Mesendoderm (in vitro differentiated cells): Measurements from ENCODE around the gene CGNL1.

Experiments used
- DNase-seq: peaks from one replicate; pipeline ENCODE4 v3.0.0; 2013
- H2AK5ac ChIP-seq: 2 replicates; pipeline ENCODE4 v1.6.1; 2013; ENCODE audit warnings: low read length, inconsistent platforms
- H2BK120ac ChIP-seq: 2 replicates; pipeline ENCODE4 v1.6.1; 2013; ENCODE audit warnings: low read depth, mild to moderate bottlenecking, low read length, moderate library complexity, mixed read lengths
- H2BK15ac ChIP-seq: replicated peaks from 2 replicates; pipeline ENCODE4 v1.6.1; 2013; ENCODE audit warnings: low read depth, mild to moderate bottlenecking, moderate library complexity
- H2BK5ac ChIP-seq: 2 replicates; pipeline ENCODE4 v1.6.1; 2013; ENCODE audit warnings: low read length, inconsistent platforms
- H3K18ac ChIP-seq: 2 replicates; pipeline ENCODE4 v1.6.1; 2013; ENCODE audit warnings: mild to moderate bottlenecking, low read length, mixed read lengths
- H3K23ac ChIP-seq: one replicate; pipeline ENCODE4 v1.6.1; 2013; ENCODE audit warnings: low read length
- H3K27ac ChIP-seq: 2 replicates; pipeline ENCODE4 v1.5.1; 2013; ENCODE audit warnings: low read depth, mild to moderate bottlenecking, inconsistent platforms, low read length, moderate library complexity
- H3K27me3 ChIP-seq: 2 replicates; pipeline ENCODE4 v1.6.1; 2013; ENCODE audit warnings: low read length, control low read depth, mild to moderate bottlenecking, inconsistent platforms; ENCODE audit not compliant: insufficient read depth, poor library complexity
- H3K36me3 ChIP-seq: 2 replicates; pipeline ENCODE4 v1.6.1; 2013; ENCODE audit warnings: low read length, inconsistent platforms; ENCODE audit not compliant: control insufficient read depth, insufficient read depth
- H3K4ac ChIP-seq: one replicate; pipeline ENCODE4 v1.6.1; 2013; ENCODE audit warnings: low read depth, mild to moderate bottlenecking, low read length, moderate library complexity
- H3K4me1 ChIP-seq: 2 replicates; pipeline ENCODE4 v1.6.1; 2013; ENCODE audit warnings: low read depth, low read length, inconsistent platforms; ENCODE audit not compliant: control insufficient read depth
- H3K4me2 ChIP-seq: 2 replicates; pipeline ENCODE4 v1.6.1; 2013; ENCODE audit warnings: low read length
- H3K4me3 ChIP-seq: 2 replicates; pipeline ENCODE4 v1.5.1; 2013; ENCODE audit warnings: mild to moderate bottlenecking, low read length
- H3K56ac ChIP-seq: one replicate; pipeline ENCODE4 v1.6.1; 2013; ENCODE audit warnings: low read length
- H3K79me1 ChIP-seq: 2 replicates; pipeline ENCODE4 v1.6.1; 2013; ENCODE audit warnings: low read length, inconsistent platforms
- H3K79me2 ChIP-seq: 2 replicates; pipeline ENCODE4 v1.6.1; 2013; ENCODE audit warnings: mild to moderate bottlenecking, low read length; ENCODE audit not compliant: control insufficient read depth, insufficient read depth
- H3K9ac ChIP-seq: 2 replicates; pipeline ENCODE4 v1.6.1; 2013; ENCODE audit warnings: low read length, inconsistent platforms
- H4K5ac ChIP-seq: one replicate; pipeline ENCODE4 v1.6.1; 2013; ENCODE audit warnings: low read length
- H4K8ac ChIP-seq: one replicate; pipeline ENCODE4 v1.6.1; 2013; ENCODE audit warnings: low read depth, mild to moderate bottlenecking, control low read depth, low read length, moderate library complexity
- WGBS: extraction: QIAGEN DNeasy Blood & Tissue Kit; methylation state at CpG from one replicate; pipeline ENCODE4 v1.1.7; 2013; ENCODE audit warnings: low lambda C conversion rate, missing lambda C conversion rate; ENCODE audit not compliant: insufficient coverage; ENCODE audit errors: extremely low coverage; 5-methylcytosine and 5-hydroxymethylcytosine counted together

CGNL1 gene

GRCh38 chr15:57563416-57563815 lies 187.1 kb downstream of the CGNL1 start:
- Histone ChIP-seq H3K36me3 (no peaks in the 10 kb centered on the region), H3K23ac (no peak overlapping the region), H3K79me2 (no peaks in the 10 kb centered on the region), H3K27me3 (no peaks in the 10 kb centered on the region), H3K9ac (no peak overlapping the region), H2BK15ac (no peak overlapping the region), H3K27ac (no peak overlapping the region), H3K4ac (no peak overlapping the region), H4K8ac (no peak overlapping the region), H4K5ac (no peak overlapping the region), H3K4me1 (no peaks in the 10 kb centered on the region), H3K18ac (no peak overlapping the region), H3K4me2 (no peak overlapping the region), H2BK120ac (no peak overlapping the region), H2BK5ac (no peak overlapping the region), H3K79me1 (no peaks in the 10 kb centered on the region), H2AK5ac (no peak overlapping the region), H3K56ac (no peak overlapping the region), H3K4me3 (no peak overlapping the region)
- WGBS: no CpG with 5 or more reads among the region's 6 CpGs
- DNase-seq: no peak

GRCh38 chr15:57565311-57565710 lies 189.0 kb downstream of the CGNL1 start:
- H3K4ac ChIP-seq: no peak overlapping the region
- H3K79me2 ChIP-seq: no peaks in the 10 kb centered on the region
- no peak overlapping the region for H3K27ac ChIP-seq
- no peak overlapping the region for H2BK5ac ChIP-seq
- no peak overlapping the region for H3K18ac ChIP-seq
- no peak overlapping the region for H3K23ac ChIP-seq
- H3K27me3 ChIP-seq: no peaks in the 10 kb centered on the region
- no peak overlapping the region for H3K56ac ChIP-seq
- no peaks in the 10 kb centered on the region for H3K36me3 ChIP-seq
- no peak overlapping the region for H3K9ac ChIP-seq
- no peak overlapping the region for H3K4me3 ChIP-seq
- no peak overlapping the region for H2AK5ac ChIP-seq
- H3K4me1 ChIP-seq: no peaks in the 10 kb centered on the region
- no peak overlapping the region for H2BK120ac ChIP-seq
- no CpG with 5 or more reads among the region's 10 CpGs for WGBS
- H4K8ac ChIP-seq: no peak overlapping the region
- no peak overlapping the region for H4K5ac ChIP-seq
- H2BK15ac ChIP-seq: no peak overlapping the region
- no peak for DNase-seq
- H3K4me2 ChIP-seq: no peak overlapping the region
- no peaks in the 10 kb centered on the region for H3K79me1 ChIP-seq

GRCh38 chr15:57566834-57567233 lies 190.5 kb downstream of the CGNL1 start:
- Histone ChIP-seq H3K36me3 (no peaks in the 10 kb centered on the region), H2AK5ac (no peak overlapping the region), H3K79me2 (no peaks in the 10 kb centered on the region), H3K79me1 (no peaks in the 10 kb centered on the region), H2BK120ac (no peak overlapping the region), H3K18ac (no peak overlapping the region), H3K27ac (no peak overlapping the region), H2BK5ac (no peak overlapping the region), H3K56ac (no peak overlapping the region), H3K9ac (no peak overlapping the region), H3K4me2 (no peak overlapping the region), H4K8ac (no peak overlapping the region), H3K27me3 (no peaks in the 10 kb centered on the region), H3K4ac (no peak overlapping the region), H3K4me1 (no peaks in the 10 kb centered on the region), H2BK15ac (no peak overlapping the region), H3K4me3 (no peak overlapping the region), H4K5ac (no peak overlapping the region), H3K23ac (no peak overlapping the region)
- no CpG with 5 or more reads among the region's 4 CpGs for WGBS
- DNase-seq: no peak

GRCh38 chr15:57567891-57568290 lies 191.6 kb downstream of the CGNL1 start:
- no peak overlapping the region for H2AK5ac ChIP-seq
- no peak overlapping the region for H3K4ac ChIP-seq
- no peak overlapping the region for H2BK15ac ChIP-seq
- no peak overlapping the region for H3K4me3 ChIP-seq
- no peaks in the 10 kb centered on the region for H3K36me3 ChIP-seq
- H3K79me2 ChIP-seq: no peaks in the 10 kb centered on the region
- no peak overlapping the region for H3K9ac ChIP-seq
- no peaks in the 10 kb centered on the region for H3K27me3 ChIP-seq
- no peak overlapping the region for H4K5ac ChIP-seq
- H3K23ac ChIP-seq: no peak overlapping the region
- H2BK120ac ChIP-seq: no peak overlapping the region
- H3K18ac ChIP-seq: no peak overlapping the region
- no peak overlapping the region for H3K27ac ChIP-seq
- H3K56ac ChIP-seq: no peak overlapping the region
- H3K79me1 ChIP-seq: no peaks in the 10 kb centered on the region
- no peaks in the 10 kb centered on the region for H3K4me1 ChIP-seq
- no peak overlapping the region for H4K8ac ChIP-seq
- H3K4me2 ChIP-seq: no peak overlapping the region
- no peak overlapping the region for H2BK5ac ChIP-seq
- no CpG with 5 or more reads among the region's 3 CpGs for WGBS
- no peak for DNase-seq

GRCh38 chr15:57568299-57568698 lies 192.0 kb downstream of the CGNL1 start:
- no peak overlapping the region for H3K27ac ChIP-seq
- no CpG with 5 or more reads among the region's 2 CpGs for WGBS
- H3K36me3 ChIP-seq: no peaks in the 10 kb centered on the region
- DNase-seq: no peak
- H3K27me3 ChIP-seq: no peaks in the 10 kb centered on the region
- H3K4me3 ChIP-seq: no peak overlapping the region
- H3K79me1 ChIP-seq: no peaks in the 10 kb centered on the region
- no peak overlapping the region for H3K18ac ChIP-seq
- no peaks in the 10 kb centered on the region for H3K4me1 ChIP-seq
- no peak overlapping the region for H3K56ac ChIP-seq
- no peak overlapping the region for H3K4me2 ChIP-seq
- H3K9ac ChIP-seq: no peak overlapping the region
- no peak overlapping the region for H2AK5ac ChIP-seq
- no peaks in the 10 kb centered on the region for H3K79me2 ChIP-seq
- H2BK5ac ChIP-seq: no peak overlapping the region
- no peak overlapping the region for H4K5ac ChIP-seq
- no peak overlapping the region for H2BK120ac ChIP-seq
- no peak overlapping the region for H3K23ac ChIP-seq
- no peak overlapping the region for H4K8ac ChIP-seq
- no peak overlapping the region for H2BK15ac ChIP-seq
- no peak overlapping the region for H3K4ac ChIP-seq

GRCh38 chr15:57570340-57570739 lies 194.0 kb downstream of the CGNL1 start:
- Histone ChIP-seq H3K4me2 (no peak overlapping the region), H3K4ac (no peak overlapping the region), H2BK120ac (no peak overlapping the region), H3K4me3 (no peak overlapping the region), H2BK15ac (no peak overlapping the region), H3K18ac (no peak overlapping the region), H3K79me2 (no peaks in the 10 kb centered on the region), H3K79me1 (no peaks in the 10 kb centered on the region), H2AK5ac (no peak overlapping the region), H3K4me1 (no peaks in the 10 kb centered on the region), H2BK5ac (no peak overlapping the region), H3K27me3 (no peaks in the 10 kb centered on the region), H4K5ac (no peak overlapping the region), H3K56ac (no peak overlapping the region), H3K23ac (no peak overlapping the region), H3K27ac (no peak overlapping the region), H3K36me3 (no peaks in the 10 kb centered on the region), H4K8ac (no peak overlapping the region), H3K9ac (no peak overlapping the region)
- no peak for DNase-seq
- WGBS: no CpG with 5 or more reads among the region's 2 CpGs
